ENCODE data around the gene KIF21A.
"Not testable (repeated sequence)": the region's sequence is repeated elsewhere in the genome, so short reads cannot be mapped to it uniquely, and the experiment has no call there.

The KIF21A gene

DNA sequence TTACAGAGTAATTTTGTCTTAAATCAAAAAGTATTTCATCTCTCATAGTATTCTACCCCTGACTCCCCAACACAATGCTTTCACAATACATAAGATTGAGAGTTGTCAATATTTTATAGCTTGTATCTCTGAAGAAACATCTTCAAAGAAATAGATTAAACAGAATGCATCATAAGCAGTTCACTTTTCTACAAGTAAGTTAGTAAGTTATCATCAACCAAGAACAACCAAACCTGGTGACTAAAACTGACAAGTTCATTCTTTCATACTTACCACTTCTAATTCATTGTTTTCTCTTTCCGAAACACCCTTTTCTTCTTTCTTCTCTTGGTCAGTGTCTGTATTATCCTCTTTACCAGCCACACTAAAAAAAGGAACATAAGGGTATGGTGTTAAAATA, 101.2 kb downstream of the KIF21A start:
- DNase-seq (ENCODE audit: low read depth) = no peak

DNA sequence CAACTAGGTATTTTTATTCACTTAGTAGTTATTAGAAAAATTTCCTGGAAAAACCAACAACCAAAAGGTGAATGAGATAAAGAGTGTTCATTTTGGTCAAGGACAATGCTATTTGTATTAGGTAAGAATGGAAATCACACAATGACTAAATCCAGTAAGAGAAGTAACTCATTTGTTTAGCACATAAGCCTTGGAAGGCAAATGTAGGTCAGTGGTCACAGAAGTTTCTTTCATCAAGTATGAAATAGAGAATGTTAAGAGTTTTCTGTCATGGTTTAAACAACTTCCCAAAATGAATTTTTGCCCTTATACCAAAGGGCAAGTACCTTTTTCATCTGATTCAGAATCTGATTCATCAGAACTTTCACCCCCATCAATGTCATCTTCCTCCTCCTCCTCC, 101.7 kb downstream of the KIF21A start:
- DNase-seq (ENCODE audit: low read depth) = no peak

DNA sequence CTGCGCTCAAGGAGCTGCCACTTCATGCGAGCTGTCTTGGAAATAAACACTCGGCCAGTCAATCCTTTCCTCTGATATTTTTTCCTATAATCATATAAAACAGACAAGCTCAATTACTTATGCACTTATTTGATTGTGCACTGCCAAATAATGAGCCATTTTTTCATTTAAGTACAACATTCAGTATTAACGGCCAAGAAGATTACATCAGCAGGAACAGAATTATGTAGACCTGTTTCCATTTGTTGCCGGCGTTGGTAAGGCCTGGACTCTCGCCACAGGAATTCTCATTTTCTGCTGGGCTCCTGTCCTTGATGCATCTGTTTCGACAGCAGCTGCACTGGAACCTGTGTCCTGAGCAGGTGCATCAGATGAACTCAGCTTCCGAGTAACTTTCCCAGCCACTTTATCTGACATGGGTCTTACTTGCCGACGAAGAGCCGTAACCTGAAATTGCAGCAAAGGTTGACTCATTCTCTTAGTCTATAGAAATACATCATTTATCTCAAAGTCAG, 110.2 kb downstream of the KIF21A start:
- no peak for DNase-seq (ENCODE audit: low read depth)

- DNase-seq (ENCODE audit: low read depth) = no peak
Measured at GRCh38 chr12:39331539-39332261, 111.2 kb downstream of the KIF21A start.

DNA sequence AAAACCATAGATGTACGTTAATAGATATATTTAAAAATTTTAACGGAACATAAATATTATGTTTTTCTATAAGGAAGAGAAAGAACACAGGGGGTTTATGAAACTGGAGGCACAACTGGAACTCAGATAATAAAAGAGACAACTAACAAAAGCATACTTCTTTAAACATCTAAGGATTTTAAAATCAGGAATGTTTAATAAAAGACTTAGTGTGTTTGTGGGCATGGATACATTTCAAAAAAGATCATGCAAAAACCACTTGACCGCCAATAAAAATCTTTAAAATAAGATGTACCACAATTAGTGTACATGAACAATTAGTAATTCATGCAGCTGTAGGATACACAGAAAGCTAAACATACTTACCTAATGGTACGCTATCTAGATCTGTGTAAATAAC, 113.0 kb downstream of the KIF21A start:
- no peak for DNase-seq (ENCODE audit: low read depth)

GRCh38 chr12:39329018-39329417, 113.9 kb downstream of the KIF21A start:
- no peak for DNase-seq (ENCODE audit: low read depth)

DNA sequence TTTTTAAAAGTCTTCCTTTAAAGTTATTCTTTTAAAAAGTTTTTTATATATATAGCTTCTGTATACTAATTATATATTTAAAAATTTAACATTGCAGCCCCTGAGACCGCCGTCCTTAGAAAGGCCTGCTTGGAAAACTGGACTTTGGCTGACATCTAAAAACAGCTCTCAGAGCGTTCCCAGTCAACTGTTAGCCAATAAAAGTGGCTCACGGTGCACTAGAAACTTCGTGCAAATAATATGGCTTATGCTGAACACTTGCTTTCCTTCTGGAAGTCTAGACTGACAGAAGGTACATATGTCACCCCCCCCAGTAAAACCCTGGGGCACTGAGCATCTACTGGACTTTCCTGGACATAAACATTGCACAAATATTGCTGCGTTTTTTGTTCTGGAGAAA, 115.0 kb downstream of the KIF21A start:
- no peak for DNase-seq (ENCODE audit: low read depth)

DNA sequence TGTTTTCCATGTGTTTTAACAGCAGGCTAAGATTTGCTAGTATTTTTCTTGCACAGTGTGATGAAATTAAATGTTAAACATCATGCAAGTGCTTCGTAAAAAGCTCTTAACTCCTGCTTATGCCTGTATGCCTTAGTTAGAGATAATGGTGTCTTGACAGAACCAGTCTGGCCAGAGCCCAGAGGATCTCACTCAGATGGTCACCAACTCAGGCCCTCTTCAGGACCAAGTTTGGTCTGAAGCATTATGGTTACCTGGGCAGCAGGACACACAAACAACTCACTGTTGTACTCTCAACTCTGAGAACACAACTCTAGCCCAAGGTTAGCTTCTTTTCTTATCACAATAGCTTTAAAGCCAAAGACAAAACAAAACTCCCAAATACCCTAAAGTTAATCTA, 115.4 kb downstream of the KIF21A start:
- no peak for DNase-seq (ENCODE audit: low read depth)

GRCh38 chr12:39319180-39319579, 123.7 kb downstream of the KIF21A start:
- DNase-seq (ENCODE audit: low read depth) = no peak

- no peak for DNase-seq (ENCODE audit: low read depth)
Measured at GRCh38 chr12:39314547-39314946, 128.4 kb downstream of the KIF21A start.

- DNase-seq (ENCODE audit: low read depth) = no peak
Measured at GRCh38 chr12:39309516-39309915, 133.4 kb downstream of the KIF21A start.

DNA sequence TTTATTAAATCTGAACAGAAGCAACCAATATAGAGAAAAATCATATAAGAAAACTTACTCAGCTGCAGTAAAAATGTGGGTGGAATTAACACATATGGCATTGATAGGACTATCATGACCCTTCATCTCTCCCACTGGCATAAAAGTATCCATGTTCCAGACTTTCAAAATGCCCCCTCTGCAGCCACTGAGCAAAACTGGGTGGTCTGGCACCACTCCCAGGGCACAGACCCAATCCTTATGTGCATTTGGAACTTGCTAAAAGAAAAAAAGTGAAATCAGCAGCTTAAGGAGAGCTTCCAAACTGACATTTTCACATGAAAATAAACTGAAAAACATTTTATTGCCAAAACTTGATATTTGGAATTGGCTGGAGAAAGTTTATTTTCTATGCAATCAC, 141.5 kb downstream of the KIF21A start:
- DNase-seq (ENCODE audit: low read depth) = no peak

DNA sequence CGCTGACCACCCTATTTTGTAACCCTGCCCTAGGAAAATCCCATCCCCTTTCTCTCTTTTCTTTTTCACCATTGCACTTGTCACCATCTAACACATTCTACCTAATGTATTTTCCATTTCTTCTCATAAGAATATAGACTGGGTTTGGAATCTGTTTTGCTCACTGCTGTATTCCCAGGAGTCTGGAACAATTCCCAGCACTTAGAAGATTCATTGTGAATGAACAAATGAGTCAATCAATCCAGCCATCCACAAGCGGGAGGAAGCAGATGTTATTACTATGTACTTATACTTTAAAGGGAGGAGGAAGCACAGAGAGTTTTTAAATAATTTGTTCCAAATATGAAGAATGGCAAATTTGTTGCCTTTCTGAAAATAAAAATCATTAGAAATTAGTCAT, 142.1 kb downstream of the KIF21A start:
- DNase-seq (ENCODE audit: low read depth) = peak; percentile 5

DNA sequence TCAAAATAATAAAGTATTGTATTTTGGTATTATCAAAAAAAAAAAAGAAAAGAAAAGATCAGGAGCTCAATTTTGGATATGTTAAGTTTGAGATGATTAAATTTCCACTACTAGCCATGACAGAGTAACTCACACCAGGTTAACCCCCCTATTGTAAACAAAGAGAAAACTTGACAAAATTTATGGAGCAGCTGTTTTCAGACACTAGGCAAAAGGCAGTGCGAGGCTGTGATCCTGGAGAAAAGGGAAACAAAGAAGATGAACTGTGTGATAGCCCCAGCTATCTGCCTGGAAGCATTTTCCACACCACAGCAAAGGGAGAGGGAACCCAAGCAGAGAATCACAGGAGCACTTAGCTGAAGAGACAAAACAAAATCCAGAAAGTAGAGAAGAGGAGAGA, 145.0 kb downstream of the KIF21A start:
- DNase-seq (ENCODE audit: low read depth) = no peak

- DNase-seq (ENCODE audit: low read depth) = no peak
Measured at GRCh38 chr12:39296496-39296895, 146.4 kb downstream of the KIF21A start.

DNA sequence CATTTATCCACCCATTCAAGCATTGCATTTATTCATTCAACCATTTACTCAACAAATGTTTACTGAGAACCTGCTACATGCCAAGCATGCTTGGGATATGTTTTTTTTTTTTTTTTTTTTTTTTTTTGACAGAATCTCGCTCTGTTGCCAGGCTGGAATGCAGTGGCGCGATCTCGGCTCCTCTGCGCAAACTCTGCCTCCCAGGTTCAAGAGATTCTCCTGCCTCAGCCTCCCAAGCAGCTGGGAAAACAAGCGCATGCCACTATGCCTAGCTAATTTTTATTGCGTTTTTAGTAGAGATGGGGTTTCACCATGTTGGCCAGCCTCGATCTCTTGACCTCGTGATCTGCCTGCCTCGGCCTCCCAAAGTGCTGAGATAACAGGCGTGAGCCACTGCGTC, 147.3 kb downstream of the KIF21A start:
- DNase-seq (ENCODE audit: low read depth) = not testable (repeated sequence)

DNA sequence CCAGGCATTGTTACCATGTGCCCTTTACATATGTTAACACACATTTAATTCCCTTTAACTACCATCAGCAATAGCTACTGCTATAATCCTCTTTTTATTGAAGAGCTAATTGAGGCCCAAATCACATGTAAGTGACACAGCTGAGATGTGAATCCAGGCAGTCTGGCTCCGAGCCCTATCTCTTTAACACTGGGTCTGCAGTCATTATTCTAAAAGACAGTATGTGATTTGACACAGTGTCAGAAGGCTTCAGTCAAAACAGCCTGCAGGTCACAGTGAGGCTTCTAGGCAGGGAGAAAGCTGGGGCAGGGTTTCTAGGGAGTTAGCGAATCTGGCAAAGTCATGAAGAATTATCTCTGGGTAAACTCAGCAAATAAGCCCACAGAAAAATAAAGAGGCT, 148.2 kb downstream of the KIF21A start:
- no peak for DNase-seq (ENCODE audit: low read depth)

DNA sequence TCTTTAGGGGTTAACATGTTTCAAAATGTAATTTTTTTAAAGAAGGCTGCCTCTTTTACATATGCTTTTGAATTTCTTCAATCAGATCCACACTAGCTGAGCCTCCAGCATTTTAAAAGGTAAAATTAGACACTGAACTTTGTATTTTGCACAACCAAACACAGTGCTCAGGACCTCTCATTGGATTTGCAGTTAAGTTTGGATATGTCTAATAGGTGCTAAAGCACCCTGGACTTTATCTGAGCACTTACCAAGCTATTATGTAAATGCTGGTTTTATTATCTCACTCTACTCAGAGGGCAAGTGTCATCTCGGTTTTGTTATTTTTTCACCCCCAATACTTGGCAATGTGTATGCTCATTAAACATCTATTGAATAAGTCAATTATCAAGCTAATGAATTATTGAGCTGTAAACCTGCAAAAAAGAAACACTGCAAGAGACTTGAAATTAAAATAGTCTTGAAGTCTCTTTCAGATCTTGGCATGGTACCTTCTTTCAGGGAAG, 150.7 kb downstream of the KIF21A start:
- no peak for DNase-seq (ENCODE audit: low read depth)

GRCh38 chr12:39287817-39288216, 155.1 kb downstream of the KIF21A start:
- no peak for DNase-seq (ENCODE audit: low read depth)

DNA sequence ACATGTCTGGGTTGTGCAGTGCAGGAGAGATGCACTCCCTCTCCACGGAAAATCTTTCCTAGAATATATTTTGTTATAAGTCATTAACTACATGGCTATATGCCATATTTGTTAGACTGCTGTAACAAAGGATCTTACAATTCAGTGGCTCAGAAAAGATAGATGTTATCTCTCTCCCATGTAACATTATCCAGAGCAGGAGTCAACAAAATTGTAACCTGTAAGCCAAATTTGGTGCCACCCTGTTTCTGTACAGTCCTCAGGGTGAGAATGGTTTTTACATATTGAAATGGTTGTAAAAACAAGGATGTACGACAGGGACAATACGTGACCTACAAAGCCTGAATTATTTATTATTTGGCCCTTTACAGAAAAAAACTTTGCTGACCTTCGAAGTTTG, 155.5 kb downstream of the KIF21A start:
- no peak for DNase-seq (ENCODE audit: low read depth)

DNA sequence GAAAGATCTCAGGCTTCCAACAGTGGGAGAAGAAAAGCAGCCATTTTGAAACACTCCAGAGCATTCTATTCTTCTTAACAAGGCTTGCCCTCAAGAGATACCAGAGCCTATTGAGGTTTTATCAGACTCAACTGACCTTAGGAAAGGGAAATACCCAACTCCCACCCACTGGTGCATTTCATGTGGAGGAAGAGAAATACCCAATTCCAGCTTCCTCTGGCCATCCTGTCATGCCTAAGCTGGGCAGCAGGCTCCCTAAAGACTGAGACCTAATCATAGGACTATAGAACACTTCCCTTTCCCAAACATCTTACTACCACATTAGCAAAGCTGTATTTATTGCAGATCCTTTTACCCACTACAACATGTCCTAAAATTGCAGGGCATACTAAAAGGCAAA, 164.5 kb downstream of the KIF21A start:
- no peak for DNase-seq (ENCODE audit: low read depth)

DNA sequence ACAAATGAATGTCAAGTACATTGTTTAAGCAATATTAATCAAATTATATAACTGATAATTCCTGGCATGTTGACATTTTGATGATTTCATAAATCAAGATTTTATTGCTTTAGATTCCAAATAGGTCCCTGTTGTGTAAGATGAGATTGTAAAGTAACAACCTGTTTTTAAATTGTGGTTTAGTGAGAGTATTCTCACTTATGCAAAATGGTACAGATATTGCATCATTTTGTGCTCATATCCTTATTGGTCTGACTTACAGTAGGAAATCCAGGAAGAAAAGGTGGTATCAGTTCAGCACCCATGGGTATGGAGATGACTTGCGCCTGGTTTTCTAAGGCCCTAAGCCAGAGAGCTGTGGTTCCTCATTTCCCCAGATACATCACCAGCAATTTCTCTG, 165.5 kb downstream of the KIF21A start:
- DNase-seq (ENCODE audit: low read depth) = no peak

- no peak for DNase-seq (ENCODE audit: low read depth)
Measured at GRCh38 chr12:39275846-39276245, 167.1 kb downstream of the KIF21A start.
